DND-41 (cell line): Measurements from ENCODE around the gene CRTAC1.

Experiments
- ATAC-seq: fragments of 200-7000 bp; cut with Tn5 transposase; 3 replicates; pipeline ENCODE4 v1.9.1; 2021; ENCODE audit warnings: low read depth; ENCODE audit not compliant: insufficient read depth
- DNase-seq: peaks from one replicate; pipeline ENCODE4 v3.0.0-alpha.2; 2020
- H2AFZ ChIP-seq: 2 replicates; pipeline ENCODE4 v1.6.0; 2012; ENCODE audit warnings: low read depth, low read length
- H3K27ac ChIP-seq: 2 replicates; pipeline ENCODE4 v1.5.1; 2012; ENCODE audit warnings: low read length, inconsistent platforms
- H3K27me3 ChIP-seq: fragments of 200-600 bp; sonication (generic); 2 replicates; pipeline ENCODE4 v1.6.0; 2012; ENCODE audit warnings: low read length, mild to moderate bottlenecking, inconsistent platforms; ENCODE audit not compliant: insufficient read depth, poor library complexity
- H3K36me3 ChIP-seq: 2 replicates; pipeline ENCODE4 v1.5.1; 2012; ENCODE audit warnings: low read length, inconsistent platforms; ENCODE audit not compliant: insufficient read depth
- H3K4me1 ChIP-seq: 2 replicates; pipeline ENCODE4 v1.5.1; 2012; ENCODE audit warnings: mild to moderate bottlenecking, low read length; ENCODE audit not compliant: insufficient read depth
- H3K4me2 ChIP-seq: 2 replicates; pipeline ENCODE4 v1.6.0; 2012; ENCODE audit warnings: mild to moderate bottlenecking, moderate library complexity, low read length, inconsistent platforms; ENCODE audit not compliant: insufficient read depth
- H3K4me3 ChIP-seq, 2 experiments: fragments of 200-600 bp in 1 of 2; shearing (Covaris generic) in 1 of 2; 2 replicates each; pipeline ENCODE4 v1.5.1; 2012 to 2016; ENCODE audit warnings: inconsistent platforms in 2 of 2, low read length in 2 of 2, mild to moderate bottlenecking in 2 of 2, low read depth in 1 of 2, moderate library complexity in 1 of 2
- H3K79me2 ChIP-seq: 2 replicates; pipeline ENCODE4 v1.6.0; 2012; ENCODE audit warnings: low read length, inconsistent platforms; ENCODE audit not compliant: insufficient read depth
- H3K9ac ChIP-seq: 2 replicates; pipeline ENCODE4 v1.6.0; 2012; ENCODE audit warnings: low read depth, mild to moderate bottlenecking, inconsistent platforms, low read length, moderate library complexity
- H3K9me3 ChIP-seq: 2 replicates; pipeline ENCODE4 v1.5.1; 2012; ENCODE audit warnings: low read length, moderate library complexity, mild to moderate bottlenecking, inconsistent platforms; ENCODE audit not compliant: insufficient read depth, severe bottlenecking
- H4K20me1 ChIP-seq: 2 replicates; pipeline ENCODE4 v1.6.0; 2012; ENCODE audit warnings: low read length; ENCODE audit not compliant: insufficient read depth
- CTCF ChIP-seq: IDR thresholded peaks from 2 replicates; pipeline ENCODE4 v1.5.1; 2012; ENCODE audit warnings: borderline replicate concordance, low read length, moderate library complexity, mild to moderate bottlenecking; ENCODE audit not compliant: poor library complexity, severe bottlenecking; ENCODE audit errors: extremely low read depth
- EZH2 ChIP-seq: IDR thresholded peaks from 3 replicates; pipeline ENCODE4 v1.6.1; 2012; ENCODE audit warnings: borderline replicate concordance, low read depth, mild to moderate bottlenecking, moderate library complexity, low read length, inconsistent platforms; ENCODE audit not compliant: severe bottlenecking

Gene CRTAC1

GRCh38 chr10:97924678-97925077 lies 105.7 kb downstream of the CRTAC1 start:
- Histone ChIP-seq H2AFZ (no peak overlapping the region), H3K9ac (no peak overlapping the region), H3K27me3 (peaks cover 18% of the 10 kb centered on the region), H3K4me2 (no peak overlapping the region), H3K4me1 (no peaks in the 10 kb centered on the region), H3K79me2 (no peaks in the 10 kb centered on the region), H3K27ac (no peak overlapping the region), H3K36me3 (no peaks in the 10 kb centered on the region), H3K9me3 (no peaks in the 10 kb centered on the region), H4K20me1 (0 out of 2 replicates have a peak, but pooled peaks cover 4% of the 10 kb centered on the region), H3K4me3 (no peak overlapping the region)
- no peak for DNase-seq
- TF ChIP-seq CTCF: no peak
- no peak for ATAC-seq

- Histone ChIP-seq H3K4me2 (no peak overlapping the region), H3K27ac (no peak overlapping the region), H3K9me3 (no peaks in the 10 kb centered on the region), H4K20me1 (0 out of 2 replicates have a peak, but pooled peaks cover 4% of the 10 kb centered on the region), H3K4me3 (no peak overlapping the region), H3K4me1 (no peaks in the 10 kb centered on the region), H3K27me3 (peaks cover 15% of the 10 kb centered on the region), H3K9ac (no peak overlapping the region), H2AFZ (no peak overlapping the region), H3K36me3 (no peaks in the 10 kb centered on the region), H3K79me2 (no peaks in the 10 kb centered on the region)
- DNase-seq (no peak), ATAC-seq (no peak)
- TF ChIP-seq CTCF (no peak), EZH2 (no peak)
Measured at GRCh38 chr10:97923476-97923875, 106.9 kb downstream of the CRTAC1 start.

- Histone ChIP-seq H3K36me3 (no peaks in the 10 kb centered on the region), H3K27ac (no peak overlapping the region), H3K79me2 (no peaks in the 10 kb centered on the region), H3K9ac (no peak overlapping the region), H4K20me1 (0 out of 2 replicates have a peak, but pooled peaks cover 4% of the 10 kb centered on the region), H3K9me3 (no peaks in the 10 kb centered on the region), H3K4me1 (no peaks in the 10 kb centered on the region), H3K4me2 (no peak overlapping the region), H3K27me3 (peaks cover 15% of the 10 kb centered on the region), H2AFZ (no peak overlapping the region), H3K4me3 (no peak overlapping the region)
- no peak for TF ChIP-seq EZH2
- ATAC-seq (no peak), DNase-seq (no peak)
Measured at GRCh38 chr10:97923057-97923456, 107.4 kb downstream of the CRTAC1 start.

DNA sequence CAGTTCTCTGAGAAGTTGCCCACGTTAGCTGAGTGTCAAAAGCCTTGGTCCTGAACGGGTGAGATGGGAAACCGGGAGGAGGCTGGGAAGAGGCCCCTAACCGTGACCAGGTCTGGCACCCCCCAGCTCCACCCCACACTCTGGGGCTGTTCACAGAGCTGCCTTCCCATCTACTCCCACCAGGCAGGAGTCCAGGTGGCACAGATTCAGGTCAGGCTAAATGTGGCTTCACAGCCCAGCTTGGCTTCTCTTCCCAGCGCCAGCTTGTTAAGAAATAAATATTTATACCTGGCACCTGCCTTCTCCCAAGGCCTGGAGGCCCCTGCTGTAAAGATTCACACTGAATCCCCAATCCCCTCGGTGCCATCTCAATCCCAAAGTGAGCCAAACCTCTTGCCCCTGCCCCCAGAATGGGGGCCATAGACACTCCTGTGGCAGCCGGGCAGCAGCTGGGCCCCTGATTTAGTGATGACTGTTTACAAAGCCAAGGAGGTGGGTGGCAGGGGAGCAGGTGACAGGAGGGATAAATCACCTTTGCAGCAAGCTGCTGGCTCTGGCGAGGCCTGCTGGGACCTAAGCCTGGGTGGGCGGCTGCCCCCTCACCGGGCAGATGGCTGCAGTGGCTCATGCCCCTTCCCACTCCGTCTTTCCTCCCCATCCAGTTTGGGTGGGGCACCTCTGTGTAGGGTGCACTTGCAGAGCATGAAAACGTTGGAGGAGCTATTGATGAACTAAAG lies 108.2 kb downstream of the CRTAC1 start:
- no peaks in the 10 kb centered on the region for H3K79me2 ChIP-seq
- no peak for TF ChIP-seq EZH2
- no peak for TF ChIP-seq CTCF
- DNase-seq: no peak

More for the DNA sequence above, 108.2 kb downstream of the CRTAC1 start:
- H3K9me3 ChIP-seq: no peaks in the 10 kb centered on the region
- H3K27ac ChIP-seq: no peak overlapping the region
- H3K27me3 ChIP-seq: peaks cover 6% of the 10 kb centered on the region
- H3K36me3 ChIP-seq: no peaks in the 10 kb centered on the region
- H3K4me1 ChIP-seq: no peaks in the 10 kb centered on the region
- H3K4me2 ChIP-seq: no peak overlapping the region
- no peak overlapping the region for H3K4me3 ChIP-seq
- H3K9ac ChIP-seq: no peak overlapping the region
- H2AFZ ChIP-seq: no peak overlapping the region
- H4K20me1 ChIP-seq: 0 out of 2 replicates have a peak, but pooled peaks cover 4% of the 10 kb centered on the region
- no peak for ATAC-seq
